ENCODE measurements around the gene SLC2A4RG.

SLC2A4RG gene

GRCh38 chr20:63701329-63702035, 38.1 kb upstream of the SLC2A4RG start:
- no peak for TF ChIP-seq CTCF (IDR thresholded peaks at IDR 0.05; ENCODE audit: borderline replicate concordance, insufficient read depth, low read depth, low read length)
- no peak overlapping the region for H3K4me3 ChIP-seq (ENCODE audit: low read depth, low read length)

GRCh38 chr20:63702036-63702665, 37.4 kb upstream of the SLC2A4RG start:
- no peak overlapping the region for H3K4me3 ChIP-seq (ENCODE audit: low read depth, low read length)
- TF ChIP-seq CTCF (IDR thresholded peaks at IDR 0.05; ENCODE audit: borderline replicate concordance, insufficient read depth, low read depth, low read length), result no peak

GRCh38 chr20:63702751-63703470, 36.7 kb upstream of the SLC2A4RG start:
- H3K4me3 ChIP-seq (ENCODE audit: low read depth, low read length), result no peak overlapping the region
- TF ChIP-seq CTCF (IDR thresholded peaks at IDR 0.05; ENCODE audit: borderline replicate concordance, insufficient read depth, low read depth, low read length), result no peak

GRCh38 chr20:63703471-63703975, 36.1 kb upstream of the SLC2A4RG start:
- TF ChIP-seq CTCF (IDR thresholded peaks at IDR 0.05; ENCODE audit: borderline replicate concordance, insufficient read depth, low read depth, low read length), result no peak
- no peak overlapping the region for H3K4me3 ChIP-seq (ENCODE audit: low read depth, low read length)

- TF ChIP-seq CTCF (IDR thresholded peaks at IDR 0.05; ENCODE audit: borderline replicate concordance, insufficient read depth, low read depth, low read length), result no peak
- no peak overlapping the region for H3K4me3 ChIP-seq (ENCODE audit: low read depth, low read length)
These were observed 35.4 kb upstream of the SLC2A4RG start for GRCh38 chr20:63703976-63704748.

- no peak for TF ChIP-seq CTCF (IDR thresholded peaks at IDR 0.05; ENCODE audit: borderline replicate concordance, insufficient read depth, low read depth, low read length)
- H3K4me3 ChIP-seq (ENCODE audit: low read depth, low read length), result no peak overlapping the region
These were observed 34.8 kb upstream of the SLC2A4RG start for GRCh38 chr20:63704749-63705117.

Data from GM12875 (cell line).